ENCODE measurements around the gene ASXL3.

ASXL3 gene

DNA sequence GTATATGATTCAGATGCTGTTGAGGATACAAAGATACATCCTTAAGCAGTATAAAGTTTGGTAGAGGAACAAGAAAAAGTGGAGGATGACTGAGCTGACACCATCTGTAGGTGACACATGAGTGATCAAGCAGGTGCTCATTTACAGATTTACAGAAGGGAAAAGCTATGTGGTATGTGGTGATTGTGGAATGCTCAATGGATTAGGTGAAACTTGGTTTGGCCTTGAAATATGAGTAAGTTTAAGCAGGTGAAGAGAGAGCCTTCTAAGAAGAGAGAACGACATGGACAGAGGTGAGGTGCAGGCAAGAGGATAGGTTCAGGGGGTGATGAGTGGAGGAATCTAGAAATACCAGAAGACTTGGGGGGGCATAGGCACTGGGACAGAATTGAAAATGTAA lies 5.9 kb downstream of the ASXL3 start:
- no peak for DNase-seq (ENCODE audit: low spot score)

DNA sequence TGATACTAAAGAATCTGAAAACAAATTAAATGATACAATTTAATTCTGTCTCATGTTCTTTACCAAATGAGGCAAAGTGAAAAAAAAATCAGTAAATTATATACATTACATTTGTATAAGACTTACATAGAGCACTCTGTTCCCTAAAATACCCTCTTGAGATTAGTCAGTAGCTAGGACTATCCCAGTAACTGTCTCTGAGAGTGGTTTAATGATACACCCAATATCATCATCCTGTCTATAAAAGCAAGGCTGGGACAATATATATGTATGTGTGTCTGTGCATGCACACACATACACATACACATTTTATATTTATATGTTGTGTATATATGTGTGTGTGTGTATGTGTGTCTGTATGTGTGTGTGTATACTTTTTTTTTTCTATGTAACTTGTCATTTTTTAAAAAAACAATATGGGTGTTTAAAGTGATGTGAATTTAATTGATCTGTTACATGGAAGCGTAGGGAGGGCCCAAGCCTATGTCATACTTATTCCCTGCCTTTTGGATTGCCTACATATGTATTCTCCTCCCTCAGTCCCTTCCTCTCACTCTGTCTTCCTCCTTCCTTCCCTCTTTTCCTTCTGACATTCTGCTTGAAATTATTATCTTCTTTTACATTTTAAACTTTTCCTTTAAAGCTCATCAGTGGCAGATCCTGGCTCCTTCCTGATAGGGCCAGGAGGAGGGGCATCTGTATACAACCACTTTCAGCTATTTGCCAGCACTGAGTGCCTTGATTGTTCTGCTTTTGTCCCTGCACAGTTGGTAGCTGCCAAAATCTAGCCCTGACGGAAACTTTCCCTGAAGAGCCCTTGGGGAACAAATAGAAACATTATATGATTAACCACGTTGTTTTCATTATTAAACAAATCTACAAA lies 6.8 kb downstream of the ASXL3 start:
- no peak for DNase-seq (ENCODE audit: low spot score)

DNA sequence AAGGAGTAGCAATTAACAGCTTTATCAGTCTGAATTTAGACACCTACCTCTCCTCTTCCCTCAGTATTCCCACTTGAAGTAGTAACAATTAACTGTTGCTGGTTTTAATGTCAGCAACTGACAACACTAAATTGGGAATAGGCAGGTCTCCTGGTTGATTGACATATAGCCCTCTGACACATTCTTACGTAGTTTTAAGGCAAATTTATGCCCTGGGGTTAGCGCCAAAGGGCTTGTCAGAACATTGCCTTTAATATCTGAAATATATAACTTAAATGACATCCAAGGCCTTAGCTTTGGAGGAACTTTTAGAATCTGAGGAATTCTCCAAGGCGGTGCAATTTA lies 7.4 kb downstream of the ASXL3 start:
- DNase-seq (ENCODE audit: low spot score) = no peak

DNA sequence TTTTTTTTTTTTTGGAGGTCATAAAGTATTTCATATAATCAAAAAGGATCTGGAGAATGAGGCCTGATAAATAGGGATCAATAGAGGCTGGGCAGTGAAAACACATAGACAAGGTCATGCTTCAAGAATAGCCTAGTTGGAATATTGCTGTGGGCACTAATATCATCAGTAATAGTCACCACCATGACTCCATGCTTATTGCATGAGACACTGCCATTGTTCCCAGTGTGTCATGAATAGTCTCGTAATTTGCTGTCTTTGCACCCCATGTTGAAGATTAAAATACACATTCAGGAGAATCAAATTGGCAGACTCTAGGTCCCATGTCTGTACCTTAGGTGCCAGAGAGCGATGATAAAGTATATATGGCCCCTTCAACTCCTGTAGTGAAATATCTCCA lies 10.3 kb downstream of the ASXL3 start:
- no peak for DNase-seq (ENCODE audit: low spot score)

DNA sequence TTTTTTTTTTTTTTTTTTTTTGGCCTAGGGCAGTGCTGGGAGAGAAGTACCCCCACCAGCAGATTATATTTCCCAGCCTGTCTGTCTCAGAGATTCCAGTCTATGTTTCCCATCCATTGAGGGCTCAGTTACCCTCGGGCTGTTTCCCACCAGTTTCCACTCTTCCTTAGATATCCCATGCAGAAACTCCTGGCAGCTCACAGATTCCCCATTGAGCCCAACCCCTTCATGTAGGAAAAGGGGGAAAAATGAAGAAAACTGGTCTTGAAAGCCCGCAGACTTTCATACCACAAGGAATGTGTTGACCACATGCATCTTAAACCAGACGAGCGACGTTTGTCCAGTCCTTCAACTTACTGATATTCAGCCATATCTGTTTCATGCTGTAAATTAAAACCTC lies 15.2 kb downstream of the ASXL3 start:
- DNase-seq (ENCODE audit: low spot score) = no peak

DNA sequence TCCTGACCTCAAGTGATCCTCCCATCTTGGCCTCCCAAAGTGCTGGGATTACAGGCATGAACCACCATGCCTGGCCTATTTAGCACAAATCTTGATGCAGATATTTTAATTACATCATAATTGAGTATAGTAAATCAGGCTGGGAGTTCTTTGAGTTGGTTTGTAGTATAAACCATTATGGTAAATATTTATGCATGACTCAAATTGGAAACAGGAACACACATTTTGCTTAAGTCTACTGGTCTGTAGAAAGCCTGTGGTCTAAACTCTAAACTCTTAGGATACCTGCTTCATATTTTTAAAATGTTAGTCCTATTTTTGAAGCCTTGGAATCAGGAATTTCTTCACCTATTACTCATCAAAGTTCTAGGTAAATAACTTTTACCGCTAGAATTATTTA lies 16.8 kb downstream of the ASXL3 start:
- DNase-seq (ENCODE audit: low spot score) = no peak

DNA sequence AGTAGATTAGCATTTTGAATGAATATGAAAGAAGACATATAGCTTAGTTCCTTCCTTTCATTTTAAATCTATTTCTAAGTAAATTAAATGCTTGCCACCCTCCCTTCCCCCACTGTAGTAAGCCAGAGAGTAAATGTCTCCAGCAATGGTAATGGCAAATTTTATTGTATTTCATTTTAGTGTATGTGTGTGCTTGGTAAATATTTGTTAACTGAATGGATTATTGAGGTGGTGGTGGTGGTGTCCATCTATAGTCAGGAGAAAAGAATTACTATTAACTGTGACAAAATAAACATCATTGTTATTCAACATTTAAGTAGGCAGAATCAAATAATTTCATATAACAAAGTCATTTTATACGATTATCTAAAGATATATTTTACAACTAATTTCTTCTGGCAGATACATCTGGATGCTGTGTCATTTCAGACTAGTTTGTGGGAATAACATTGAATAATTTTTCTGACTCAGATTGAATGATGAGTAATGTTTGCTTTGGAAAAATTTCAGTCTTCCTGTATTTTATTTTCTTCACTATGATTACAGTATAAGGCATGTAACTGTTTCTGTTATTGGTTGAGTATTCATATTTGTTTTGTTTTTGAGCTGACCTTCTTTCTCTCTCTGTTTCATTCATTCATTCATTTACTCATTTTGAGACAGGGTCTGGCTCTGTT lies 18.3 kb downstream of the ASXL3 start:
- DNase-seq (ENCODE audit: low spot score) = no peak

DNA sequence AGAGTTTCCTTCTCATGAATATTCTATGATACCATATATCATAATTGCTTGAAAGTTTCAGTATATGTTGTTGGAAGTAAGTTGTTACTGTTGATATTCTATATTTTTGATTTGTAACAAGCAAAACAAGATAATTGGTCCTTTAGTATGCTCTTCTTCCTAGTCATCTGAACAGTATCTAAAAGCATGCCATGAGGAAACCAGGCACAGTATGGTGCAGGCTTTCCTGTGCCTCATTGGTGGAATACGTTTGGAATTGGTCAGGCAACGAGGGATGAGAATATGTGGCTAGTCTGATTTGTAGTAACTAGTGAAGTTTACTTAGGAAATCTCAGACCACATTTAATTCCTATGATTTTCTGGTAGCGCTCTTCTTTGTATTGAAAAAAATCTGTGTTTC lies 22.8 kb downstream of the ASXL3 start:
- DNase-seq (ENCODE audit: low spot score) = no peak

DNA sequence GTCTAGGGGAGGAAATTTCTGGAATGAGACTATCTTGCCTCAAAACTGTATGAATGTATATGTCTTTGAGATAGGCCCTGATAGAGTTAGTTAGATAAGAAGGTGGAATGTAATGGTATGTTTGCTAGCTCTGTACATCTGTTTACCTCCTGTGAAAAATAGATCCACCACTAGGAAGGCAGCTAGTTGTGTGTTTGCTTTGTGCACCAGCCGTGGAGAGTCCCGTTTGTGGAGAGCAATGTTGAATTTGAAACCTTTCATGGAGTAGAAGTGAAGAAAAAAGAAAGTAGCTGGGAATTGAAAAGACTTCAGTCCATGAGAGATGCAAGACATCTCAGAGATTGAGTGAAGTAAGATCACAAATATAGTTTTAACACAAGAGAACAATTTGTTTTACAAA lies 25.4 kb downstream of the ASXL3 start:
- DNase-seq (ENCODE audit: low spot score) = no peak

DNA sequence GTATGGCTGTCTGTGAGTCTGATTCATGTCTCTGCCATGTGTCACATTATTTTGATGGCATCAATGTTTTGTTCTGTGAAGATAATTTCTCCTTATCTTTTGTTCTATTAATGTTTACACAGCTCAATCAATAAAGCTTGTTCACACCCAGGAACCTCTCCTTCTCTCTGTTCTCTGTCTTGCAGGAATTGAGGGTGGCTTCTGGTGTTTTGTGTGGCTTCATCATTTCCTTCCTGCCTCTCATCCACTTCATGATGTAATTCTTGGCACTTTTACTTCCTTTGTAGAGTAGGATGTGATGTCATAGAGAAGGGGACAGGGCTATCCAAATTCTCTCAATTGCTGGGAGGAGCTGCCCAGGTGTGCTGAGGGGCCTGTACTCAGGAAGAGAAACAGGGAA lies 27.2 kb downstream of the ASXL3 start:
- DNase-seq (ENCODE audit: low spot score) = no peak

DNA sequence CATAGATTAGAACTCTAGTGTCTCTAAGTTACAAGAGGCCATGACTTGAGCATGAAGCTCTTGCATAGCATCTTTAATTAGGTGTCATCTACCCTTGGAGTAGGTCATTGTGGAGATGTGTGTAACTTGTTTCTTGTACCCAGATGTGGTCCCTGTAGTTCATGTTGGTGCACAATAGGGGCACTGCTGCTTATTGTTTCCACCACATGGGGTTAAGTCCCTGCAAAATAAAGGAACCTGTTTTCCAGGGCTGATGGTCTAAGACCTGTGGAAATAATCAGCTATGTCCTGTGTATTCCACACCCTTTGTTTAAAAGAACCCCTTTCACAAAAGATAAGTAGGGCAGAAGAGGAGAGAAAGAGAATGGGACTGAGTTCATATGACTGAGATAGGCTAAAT lies 28.6 kb downstream of the ASXL3 start:
- no peak for DNase-seq (ENCODE audit: low spot score)

DNA sequence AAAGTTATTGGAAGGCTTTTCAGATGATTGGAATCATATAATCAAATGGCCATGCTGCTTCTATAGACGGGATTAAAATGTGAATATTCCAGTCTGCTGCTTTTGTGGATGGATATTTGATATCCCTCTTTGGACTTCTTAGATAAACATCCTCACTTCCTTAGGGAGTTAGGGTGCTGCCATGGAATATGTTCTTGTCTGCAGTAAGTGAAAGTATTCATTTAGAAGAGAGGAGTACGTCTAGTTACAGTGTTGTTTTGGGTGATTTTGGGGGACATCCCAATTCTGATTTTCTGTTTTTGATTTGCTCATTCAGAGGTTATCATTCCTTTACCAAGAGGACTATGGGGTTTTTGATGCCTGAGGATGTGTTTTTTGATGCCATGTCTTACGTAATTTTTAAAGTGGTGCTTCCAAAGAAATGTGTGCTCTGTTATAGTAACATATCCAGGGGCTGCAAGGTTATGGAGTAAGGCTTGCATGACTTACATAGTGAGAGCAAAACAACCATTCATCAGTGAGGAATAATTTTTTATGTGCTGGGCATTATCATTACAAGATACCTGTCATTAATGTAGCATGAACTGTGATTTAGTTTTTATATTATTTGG lies 33.6 kb downstream of the ASXL3 start:
- no peak for DNase-seq (ENCODE audit: low spot score)

DNA sequence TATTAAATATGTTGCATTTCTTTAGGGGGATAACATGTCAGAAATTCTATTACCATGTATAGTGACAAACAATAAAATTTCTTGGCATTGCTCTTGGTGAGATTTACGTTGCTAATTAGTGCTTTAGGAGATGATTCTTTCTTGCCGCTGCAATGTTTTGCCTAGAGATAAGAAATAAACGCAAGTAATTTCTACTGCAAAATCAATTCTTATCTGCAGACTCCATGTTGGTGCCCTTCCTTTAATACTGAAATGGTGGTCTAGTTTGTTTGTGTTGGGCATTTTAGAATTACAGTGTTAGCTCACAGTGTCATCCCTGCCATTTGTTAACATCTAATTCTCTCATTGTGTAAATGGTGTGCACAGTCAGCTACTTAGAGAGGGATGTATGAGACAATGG lies 34.6 kb downstream of the ASXL3 start:
- DNase-seq (ENCODE audit: low spot score) = no peak

DNA sequence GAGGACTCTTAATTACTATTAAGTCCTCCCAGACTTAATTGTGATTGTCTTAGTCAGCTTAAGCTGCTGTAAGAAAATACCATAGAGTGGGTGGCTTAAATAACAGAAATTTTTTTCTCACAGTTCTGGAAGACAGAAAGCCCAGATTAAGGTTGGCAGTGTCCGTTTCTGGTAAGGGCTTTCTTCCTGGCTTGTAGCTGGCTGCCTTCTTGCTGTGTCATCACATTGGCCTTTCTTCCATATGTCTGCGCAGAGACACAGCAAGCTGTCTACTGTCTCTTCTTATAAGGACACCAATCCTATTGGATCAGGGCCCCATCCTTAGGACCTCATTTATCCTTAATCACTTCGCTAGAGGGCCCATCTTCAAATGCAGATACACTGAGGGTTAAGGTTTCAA lies 38.5 kb downstream of the ASXL3 start:
- no peak for DNase-seq (ENCODE audit: low spot score)

DNA sequence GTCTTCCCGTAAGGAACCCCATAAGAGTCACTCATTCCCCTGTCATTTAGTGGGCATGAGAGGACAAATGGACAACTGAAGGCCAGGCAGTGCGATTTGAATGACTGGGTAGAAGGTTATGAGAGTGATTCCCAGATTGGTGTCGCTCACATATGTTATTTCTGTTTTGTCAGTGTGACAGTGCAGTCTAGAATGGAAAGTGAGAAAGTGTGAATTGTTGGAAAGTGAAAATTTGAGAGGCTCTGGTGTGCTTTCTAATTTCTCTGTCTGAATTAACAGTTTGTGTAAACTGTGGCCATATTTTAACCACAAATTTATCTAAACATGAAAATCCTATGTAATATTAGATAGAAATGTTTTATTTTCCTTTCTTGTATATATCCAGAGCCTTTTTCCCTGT lies 49.1 kb downstream of the ASXL3 start:
- DNase-seq (ENCODE audit: low spot score) = no peak

DNA sequence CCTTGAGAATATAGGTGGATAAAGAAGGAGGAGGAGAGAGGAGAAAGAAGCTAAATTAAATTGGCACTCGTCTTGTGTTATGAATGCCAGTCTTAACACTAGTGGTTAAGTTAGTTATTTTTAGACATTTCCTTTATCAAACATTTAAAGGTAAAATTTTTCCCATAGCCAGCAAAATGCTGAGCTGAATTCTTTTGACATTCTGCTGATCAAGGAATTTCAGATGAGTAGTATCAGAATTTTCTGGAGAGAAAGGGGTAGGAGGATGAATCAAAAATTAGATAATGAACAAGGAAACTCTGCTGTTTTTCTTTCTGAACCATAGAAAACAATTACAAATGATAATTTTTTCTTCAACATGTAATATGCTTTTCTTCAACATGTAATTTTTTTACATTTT lies 52.5 kb downstream of the ASXL3 start:
- DNase-seq (ENCODE audit: low spot score) = no peak

DNA sequence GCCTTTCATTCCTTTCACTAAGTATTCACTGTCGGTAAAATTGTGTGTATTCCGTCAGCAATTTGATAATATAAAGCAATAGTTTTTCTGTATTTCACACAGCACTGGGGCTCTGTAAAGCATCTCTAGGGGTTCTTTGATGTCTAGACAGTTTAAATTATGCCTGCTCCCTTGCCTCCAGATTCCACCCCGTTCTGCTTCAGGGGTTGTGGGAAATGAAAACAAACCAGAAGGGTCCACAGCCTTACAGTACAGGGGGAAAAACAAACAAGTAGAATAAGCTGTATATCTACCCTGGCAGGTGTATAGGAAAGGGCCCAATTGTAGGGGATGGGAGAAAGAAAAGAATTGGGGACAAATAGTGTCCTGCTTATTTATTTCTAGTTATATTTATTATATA lies 63.1 kb downstream of the ASXL3 start:
- DNase-seq (ENCODE audit: low spot score) = no peak

DNA sequence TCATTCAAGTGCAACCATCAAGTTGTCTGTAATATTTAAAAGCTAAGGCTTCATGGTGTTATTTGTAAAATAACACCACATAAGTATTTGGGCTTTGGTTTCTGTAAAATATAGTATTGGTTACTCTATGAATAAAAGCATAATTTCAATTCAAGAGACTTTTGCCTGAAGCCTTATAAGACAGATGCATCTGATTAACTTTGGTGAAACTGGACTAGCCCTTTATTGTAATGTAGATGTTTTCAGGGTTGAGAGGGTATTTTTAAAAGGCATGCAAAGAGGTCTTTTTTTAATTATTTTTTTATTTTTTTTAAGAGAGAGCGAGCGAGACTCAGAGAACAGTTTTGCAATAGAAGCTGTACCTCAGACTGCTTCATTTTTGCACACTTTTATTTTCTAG lies 66.5 kb downstream of the ASXL3 start:
- no peak for DNase-seq (ENCODE audit: low spot score)

DNA sequence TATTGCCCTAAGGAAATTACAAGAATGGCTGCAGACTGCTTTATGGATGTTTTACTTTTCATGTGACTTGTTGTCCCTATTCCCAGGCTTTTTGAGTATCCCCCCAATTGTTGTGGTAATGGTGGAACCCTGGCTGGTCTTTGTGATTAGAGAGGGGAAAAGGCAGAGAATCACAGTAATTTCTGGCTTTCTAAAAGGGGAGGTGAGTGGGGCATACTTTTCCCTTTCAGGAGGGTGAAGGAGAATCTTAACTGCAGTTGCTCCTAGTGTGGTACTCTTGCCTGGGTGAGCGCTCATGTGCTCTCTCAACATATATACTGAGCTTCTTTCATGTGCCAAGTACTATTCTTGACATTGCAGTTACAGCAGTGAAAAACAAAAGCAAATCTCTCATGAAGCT lies 69.3 kb downstream of the ASXL3 start:
- no peak for DNase-seq (ENCODE audit: low spot score)

DNA sequence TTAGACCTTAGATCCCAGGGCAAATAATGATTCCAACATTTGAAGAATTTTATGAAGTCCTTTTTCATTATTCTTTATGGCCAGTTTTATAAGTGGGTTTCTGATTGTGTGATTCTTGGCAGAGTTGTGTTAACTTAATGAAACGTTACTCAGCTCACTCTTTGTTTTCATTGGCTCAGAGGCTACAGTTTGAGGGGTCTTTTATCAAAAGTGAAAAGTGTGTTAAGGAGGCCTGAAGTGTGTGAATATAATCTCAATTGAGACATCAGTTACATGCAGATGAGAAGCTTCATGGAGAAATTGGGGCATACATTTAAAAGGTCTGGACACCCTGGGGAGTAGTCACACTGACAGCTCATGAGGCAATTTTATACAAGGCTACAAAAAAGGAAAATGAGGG lies 74.6 kb downstream of the ASXL3 start:
- no peak for DNase-seq (ENCODE audit: low spot score)

DNA sequence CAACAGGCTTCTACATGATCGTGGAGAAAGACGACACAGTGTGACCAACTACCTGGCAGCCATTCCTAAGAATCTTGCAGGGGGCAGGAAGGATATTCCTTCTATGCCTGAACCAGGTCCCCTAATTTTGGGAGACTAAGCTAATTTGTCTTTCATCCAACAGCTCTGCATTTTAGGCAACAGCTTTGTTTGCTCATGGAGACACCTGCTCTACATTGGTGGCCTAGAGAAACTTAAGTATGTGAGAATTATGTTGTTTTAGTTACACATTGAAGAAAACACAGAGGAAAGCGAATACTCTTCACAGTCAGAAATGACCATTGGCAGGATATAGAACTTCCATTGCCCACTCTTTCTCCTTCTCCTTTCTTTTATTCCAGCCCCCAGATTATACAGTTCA lies 75.2 kb downstream of the ASXL3 start:
- no peak for DNase-seq (ENCODE audit: low spot score)

DNA sequence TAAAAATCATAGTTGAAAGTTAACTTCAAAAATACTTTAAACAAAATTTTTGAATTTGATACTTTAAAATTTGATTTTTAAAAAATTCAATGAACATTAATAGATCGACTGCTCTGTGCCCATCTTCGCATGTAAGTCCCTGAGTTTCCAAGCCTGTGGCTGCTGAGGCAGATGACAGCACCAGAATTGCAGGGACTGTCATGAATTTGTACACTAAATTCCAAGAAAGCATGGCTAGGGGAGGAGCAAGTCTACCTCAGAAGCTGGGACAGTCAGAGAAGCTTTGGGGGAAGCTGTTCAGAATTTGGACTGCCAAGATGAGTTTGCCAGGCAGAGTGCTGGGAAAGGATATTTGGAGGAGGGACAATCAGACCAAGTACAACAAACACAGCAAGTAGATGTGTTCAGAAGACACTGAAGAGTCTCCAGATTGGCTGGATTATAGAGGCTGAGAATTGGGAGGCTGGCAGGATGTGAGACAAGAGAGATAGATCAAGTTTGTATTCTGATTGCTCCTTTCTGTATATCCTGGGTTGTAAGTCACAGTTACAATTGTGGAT lies 79.0 kb downstream of the ASXL3 start:
- no peak for DNase-seq (ENCODE audit: low spot score)

DNA sequence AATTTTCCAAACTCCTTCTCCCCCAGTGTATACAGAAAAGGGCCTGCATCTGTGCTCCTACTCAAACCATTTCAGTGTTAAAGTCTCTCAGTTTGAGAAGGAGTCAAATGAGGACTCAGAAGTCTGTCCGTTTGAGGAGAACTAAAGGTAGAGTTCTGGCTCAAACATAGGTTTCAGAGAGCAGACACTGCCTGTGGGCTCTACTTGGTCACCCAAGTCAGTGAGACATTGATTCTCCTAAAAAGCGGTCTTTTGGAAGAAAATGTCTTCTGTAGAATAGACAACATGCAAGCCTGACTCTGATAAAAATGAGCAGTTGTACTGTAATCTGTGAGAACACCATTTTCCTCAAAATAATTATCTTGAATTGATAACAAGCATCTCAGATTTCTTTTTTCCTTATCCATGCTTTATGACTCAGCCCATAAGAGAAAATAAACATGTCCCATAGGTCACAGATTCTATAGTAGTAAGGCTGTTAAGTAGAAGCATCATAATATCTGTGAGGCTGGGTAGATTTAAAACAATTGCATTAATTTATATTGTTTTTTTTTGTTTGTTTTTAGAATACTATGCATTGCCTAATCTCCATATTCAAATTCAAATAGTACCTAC lies 82.8 kb downstream of the ASXL3 start:
- DNase-seq (ENCODE audit: low spot score) = no peak
